GF-D8 (cell line): ENCODE results near the gene RNF115.
"Not testable (repeated sequence)": the region's sequence is repeated elsewhere in the genome, so short reads cannot be mapped to it uniquely, and the experiment has no call there.

Experiments
- DNase-seq: peaks from one replicate; lab custom pipeline; 2025; lab: John Stamatoyannopoulos, UW

Gene RNF115

DNA sequence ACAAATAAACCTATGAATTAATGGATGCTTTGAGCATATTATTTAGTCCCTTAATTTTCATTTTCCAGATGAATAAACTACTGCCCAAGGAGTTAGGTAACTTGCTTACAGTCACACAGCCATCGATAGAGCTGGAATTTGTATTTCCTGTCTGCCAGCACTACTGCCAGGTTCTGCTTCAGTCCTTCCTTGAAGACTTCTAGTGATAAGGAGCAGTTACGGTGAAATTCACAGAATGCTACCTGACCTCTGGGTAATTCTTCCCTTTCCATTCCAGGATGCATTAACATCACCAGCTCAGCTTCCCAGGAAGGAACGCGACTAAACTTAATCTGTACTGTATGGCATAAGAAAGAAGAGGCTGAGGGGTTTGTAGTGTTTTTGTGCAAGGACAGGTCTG, 93.4 kb downstream of the RNF115 start:
- no peak for DNase-seq

DNA sequence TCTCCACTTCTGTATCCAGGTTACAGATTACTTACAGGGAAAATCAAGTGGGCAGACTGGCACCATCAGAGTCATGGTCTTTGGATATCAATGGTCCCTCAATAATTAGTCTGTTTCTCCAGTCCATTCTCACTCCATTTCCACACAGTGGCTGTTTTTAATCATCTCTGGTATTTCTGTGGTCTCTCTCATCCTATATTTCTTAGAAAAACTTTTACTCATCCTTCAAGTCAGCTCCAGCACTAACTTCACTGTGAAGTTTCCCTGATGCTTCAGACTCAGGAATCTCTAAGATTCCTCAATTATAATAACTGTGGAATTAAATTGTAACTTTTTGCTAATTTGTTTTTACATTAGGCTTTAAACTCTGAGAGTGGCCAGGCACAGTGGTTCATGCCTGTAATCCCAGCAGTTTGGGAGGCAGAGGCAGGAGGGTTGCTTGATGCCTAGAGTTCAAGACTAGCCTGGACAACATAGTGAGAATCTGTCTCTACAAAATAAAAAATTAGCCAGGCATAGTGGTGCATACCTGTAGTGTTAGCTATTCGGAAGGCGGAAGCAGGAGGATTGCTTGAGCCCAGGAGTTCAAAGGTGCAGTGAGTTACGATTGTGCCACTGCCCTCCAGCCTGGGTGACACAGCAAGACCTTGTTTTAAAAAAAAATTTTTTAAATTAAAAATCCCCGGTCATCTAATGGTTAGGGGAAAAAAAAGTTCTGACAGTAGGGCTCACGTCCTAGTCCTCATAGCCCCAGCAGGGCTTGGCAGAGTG, 94.0 kb downstream of the RNF115 start:
- DNase-seq: no peak

DNA sequence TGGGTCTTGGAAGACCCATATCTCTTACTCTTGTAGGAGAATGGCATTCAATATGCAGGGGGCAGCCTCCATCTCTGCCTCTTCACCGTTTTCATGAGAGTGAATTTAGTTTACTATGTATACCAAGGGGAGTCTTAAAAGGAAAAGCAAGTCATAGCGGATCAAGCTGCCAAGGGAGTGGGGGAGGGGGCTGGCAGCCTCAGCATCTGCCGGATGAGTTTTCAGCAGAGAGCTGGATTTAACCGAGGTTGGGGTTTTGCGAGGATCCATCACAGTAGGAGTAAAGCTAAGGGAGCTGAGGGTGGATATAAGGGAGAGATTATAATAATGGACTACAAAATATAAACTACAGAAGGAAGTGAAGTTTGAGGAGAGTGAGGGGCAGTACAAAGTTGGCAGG, 94.7 kb downstream of the RNF115 start:
- no peak for DNase-seq

DNA sequence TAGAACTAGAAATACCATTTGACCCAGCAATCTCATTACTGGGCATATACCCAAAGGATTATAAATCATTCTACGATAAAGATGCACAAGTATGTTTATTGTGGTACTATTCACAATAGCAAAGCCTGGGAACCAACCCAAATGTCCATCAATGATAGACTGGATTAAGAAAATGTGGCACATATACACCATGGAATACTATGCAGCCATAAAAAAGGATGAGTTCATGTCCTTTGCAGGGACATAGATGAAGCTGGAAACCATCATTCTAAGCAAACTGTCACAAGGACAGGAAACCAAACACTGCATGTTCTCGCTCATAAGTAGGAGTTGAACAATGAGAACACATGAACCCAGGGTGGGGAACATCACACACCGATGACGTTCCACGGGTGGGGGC, 97.7 kb downstream of the RNF115 start:
- DNase-seq: not testable (repeated sequence)

DNA sequence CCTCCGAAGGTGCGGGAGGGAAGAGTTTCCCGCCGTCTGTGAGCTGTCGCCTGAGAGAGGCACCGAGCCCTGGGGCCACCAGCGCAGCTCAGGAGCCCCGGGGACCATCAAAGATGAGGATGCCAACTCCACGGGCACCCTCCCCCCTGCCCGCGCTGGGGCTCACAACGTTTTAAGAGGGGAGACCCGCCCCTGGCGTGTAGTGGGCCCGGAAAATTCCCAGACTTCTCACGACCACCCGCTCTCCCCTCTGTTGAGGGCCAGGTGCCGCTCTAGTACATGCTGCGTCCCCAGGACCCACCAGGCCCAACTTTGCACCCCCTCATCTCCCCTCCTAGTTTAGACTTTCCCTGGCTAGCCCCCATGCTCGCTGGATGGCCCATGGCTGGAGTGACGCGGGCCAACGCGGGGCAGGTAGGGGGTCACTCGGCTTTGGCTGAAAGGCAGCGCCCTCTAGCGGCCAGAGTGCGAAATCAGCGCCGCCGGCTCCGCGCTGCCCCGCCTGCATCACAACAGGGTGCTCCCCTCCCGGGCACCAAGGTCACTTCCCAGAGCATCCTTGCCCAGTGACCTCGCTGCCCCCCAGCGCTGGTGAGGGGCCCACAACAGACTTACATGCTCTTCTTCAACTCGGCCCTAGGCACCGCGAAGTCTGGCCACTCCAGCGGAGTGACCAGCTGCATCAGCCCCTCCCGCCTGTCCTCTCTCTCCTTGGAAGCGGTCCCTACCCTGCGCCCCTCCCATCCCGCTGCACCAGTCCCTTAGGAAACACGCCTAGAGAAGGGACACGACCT, 102.8 kb downstream of the RNF115 start:
- DNase-seq: no peak

DNA sequence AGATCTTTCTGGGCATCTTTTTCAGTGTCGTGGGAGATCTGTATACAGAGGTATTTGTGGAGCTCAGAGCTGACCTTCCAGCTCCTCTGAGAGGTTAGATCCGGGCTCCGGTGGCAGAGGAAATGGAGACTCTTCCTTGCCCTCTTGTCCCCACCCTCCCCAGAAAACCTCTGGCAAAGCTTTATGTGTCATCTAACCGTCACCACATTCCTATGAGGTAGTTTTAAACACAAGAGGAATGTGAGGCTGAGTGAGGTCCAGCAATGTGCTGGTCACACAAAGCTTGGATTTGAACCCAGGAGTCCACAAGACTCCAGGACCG, 103.4 kb downstream of the RNF115 start:
- DNase-seq: no peak

DNA sequence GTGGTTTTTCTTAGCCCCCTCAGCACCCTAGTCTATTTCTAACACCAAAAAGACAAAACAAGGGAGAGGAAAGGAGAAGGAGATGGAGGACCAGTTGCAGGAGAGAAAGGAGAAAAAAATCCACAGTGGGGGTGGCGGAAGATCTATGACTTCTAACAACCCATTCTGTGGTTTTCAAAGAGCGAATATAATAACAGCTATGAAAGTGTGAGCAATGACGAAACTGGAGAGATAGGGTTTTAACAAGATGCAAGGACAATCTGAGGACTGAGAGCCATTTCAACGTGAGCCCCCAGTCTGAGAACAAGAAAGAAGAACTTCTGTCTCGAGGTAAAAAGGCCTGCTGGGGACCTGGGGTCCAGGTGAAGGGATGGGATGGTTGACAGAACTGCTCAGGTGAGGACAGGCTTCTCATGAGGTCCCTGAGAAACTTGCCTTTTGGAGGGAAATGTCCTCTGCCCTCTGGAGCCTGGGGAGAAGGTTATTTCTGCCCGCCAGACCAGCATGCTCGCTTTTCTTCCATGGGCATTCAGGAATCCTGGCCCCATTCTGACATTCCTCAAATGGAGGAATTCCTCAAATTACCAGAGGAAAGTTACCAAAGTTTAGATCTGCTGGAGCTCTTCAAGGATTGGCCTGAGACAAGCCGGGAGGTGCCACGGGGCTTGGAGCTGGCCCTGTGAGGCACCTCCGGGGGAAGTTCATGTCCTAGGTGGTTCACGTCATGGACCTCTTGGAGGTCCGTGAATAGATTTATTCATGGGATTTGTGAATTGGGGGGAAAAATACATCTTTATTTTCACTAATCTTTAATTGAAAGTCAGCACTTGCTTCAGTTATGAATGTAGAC, 104.4 kb downstream of the RNF115 start, which contains the start of gene CD160:
CD160 (plus strand) TSS at position 270 of the 850 bp plus-strand sequence. CDS start 8,829 bp downstream, outside the sequence.
- no peak for DNase-seq

DNA sequence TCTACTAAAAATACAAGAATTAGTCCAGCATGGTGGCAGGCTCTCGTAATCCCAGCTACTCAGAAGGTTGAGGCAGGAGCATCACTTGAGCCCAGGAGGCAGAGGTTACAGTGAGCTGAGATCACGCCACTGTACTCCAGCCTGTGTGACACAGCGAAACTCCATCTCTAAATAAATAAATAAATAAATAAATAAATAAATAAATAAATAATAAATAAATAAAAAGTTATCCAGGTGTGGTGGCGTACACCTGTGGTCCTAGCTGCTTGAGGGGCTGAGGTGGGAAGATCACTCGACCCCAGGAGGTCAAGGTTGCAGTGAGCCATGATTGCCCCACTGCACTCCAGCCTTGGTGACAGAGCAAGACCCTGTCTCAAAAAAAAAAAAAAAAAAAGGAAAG, 105.4 kb downstream of the RNF115 start:
- not testable (repeated sequence) for DNase-seq

DNA sequence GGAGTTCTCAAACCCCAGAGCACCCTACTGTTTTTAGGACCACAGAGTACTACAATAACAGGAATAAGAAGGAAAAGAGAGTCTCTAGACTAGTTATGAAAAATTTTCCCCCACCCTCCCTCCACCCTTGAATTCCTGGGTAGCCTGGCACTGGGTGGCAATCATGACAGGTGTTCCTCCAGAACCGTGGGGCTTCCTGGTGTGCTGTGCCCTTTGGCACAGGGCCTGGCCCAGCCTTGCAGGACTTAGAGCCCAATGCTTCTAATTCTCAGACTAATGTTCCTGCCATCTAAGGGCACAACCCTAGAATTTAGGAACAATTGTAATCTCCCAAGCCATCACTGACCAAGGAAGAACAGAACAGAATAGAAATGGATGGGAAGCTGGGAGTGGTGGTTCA, 106.1 kb downstream of the RNF115 start:
- no peak for DNase-seq

DNA sequence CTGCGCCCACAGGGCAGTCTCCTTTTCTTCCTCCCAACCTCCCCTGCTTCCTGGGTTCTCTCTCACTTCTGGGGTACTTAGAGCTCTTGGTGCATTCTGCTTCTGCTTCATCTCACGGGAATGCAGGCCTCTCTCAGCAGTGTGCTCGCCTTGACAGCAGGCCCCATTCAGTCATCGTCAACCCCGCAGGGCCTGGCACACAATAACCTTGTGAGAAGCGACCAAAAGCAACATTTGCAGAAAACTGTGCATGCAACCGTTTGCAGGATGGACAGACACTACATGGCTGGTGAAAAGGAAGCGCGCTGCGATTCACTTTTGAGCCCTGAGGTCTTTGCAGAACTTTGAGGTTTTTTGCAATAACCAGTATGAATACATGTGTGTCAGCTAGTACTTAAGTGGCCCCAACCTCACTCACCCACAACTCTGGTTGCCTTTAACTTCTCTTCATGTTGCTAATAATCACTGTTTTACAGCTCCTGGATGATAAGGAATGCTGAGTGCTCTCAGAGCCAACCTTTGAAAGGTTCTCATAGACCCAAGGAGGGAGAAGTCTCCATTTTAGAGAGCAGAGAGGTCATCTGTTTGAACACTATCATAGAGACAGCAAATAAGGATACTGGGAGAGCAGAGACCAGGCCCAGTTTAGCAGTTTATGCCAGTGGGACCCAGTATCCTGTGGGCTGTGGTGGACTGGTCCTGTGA, 107.1 kb downstream of the RNF115 start:
- DNase-seq: no peak

DNA sequence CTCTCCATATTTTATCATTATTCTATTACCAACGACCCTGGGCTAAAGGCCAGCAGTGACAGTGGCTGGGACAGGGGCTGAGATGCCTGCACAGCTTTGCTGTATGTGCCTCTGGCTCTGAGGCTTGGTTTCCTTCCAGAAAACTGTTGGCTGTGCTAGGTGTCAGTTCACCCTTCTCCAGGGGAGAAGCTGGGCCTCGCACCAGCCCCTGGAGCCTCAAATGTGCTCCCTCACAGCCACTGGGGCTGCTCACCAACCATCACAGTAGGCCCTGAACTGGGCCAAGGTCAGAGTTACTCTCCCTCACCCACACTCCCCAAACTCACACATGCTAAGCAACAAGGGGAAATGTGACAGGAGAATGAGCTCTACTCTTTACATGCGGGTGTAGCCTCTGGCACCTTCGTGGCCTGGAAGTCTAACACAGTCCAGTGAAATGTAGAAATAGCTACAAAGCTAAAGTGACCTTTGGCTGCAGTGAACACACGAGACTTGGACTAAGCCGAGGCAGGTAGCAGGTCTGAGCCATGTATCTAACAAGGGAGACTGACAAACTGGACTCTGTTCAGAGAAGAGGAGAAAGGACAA, 109.3 kb downstream of the RNF115 start:
- DNase-seq: no peak

DNA sequence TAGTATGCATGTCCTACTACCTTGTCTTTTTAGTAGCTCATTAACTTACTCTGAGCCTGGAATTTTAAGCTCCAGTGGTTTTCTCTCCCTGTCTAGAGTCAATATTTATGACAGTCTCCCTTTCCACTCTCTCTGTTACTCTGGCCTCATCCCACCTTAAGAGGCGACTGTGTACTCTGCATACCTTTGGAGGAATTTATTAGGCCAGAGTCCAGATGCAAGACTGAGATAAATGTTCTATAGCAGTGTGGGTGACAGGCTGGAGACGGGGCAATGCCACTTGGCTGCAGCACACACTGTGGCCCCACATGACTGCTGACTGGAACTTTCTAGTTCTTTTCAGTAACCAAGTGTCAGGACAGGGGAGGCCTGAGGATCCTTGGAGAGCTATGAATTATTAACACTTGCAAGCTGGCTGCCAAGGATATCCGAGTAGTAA, 112.7 kb downstream of the RNF115 start:
- DNase-seq: no peak

DNA sequence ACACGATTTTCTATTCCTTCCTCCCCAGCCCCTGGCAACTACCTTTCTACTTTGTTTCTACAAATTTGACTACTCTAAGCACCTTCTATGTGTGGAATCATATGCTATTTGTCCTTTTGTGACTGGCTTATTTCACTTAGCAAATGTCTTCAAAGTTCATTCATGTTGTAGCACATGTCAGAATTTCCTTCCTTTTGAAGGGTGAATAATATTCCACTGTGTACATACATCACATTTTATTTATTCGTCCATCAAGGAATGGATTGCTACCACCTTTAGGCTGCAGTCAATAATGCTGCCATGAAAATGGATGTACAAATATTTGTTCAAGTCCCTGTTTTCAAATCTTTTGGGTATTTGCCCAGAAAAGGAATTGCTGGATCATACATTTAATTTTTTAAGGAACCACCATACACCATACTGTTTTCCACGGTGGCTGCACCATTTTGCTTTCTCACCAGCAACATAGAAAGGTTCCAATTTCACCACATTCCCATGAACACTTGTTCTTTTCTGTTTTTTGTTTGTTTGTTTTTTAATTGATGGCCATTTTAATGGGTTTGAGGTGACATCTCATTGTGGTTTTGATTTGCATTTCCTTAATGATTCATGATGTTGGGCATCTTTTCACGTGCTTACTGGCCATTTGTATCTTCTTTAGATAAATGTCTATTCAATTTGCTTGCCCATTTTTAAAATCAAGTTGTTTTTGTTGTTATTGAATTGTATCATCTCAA, 113.4 kb downstream of the RNF115 start:
- no peak for DNase-seq

DNA sequence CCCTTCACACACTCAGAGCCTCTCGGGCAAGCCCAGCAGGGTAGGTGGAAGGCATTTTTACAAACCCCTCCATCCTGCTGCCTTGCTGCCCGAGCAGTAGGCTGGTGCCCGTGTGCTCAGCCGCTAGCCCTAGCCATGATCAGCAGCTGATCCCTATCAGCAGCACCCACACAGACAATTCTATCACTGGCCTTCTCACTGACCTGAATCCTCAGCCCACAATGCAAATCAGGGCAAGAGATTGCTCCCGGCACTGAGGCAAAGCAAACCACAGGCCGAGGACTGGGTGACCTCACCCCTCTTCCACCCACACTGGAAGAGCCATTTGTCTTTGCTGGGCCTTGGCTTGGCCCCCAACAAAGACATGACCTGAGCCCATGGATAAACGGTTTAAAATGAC, 115.8 kb downstream of the RNF115 start:
- DNase-seq: no peak

DNA sequence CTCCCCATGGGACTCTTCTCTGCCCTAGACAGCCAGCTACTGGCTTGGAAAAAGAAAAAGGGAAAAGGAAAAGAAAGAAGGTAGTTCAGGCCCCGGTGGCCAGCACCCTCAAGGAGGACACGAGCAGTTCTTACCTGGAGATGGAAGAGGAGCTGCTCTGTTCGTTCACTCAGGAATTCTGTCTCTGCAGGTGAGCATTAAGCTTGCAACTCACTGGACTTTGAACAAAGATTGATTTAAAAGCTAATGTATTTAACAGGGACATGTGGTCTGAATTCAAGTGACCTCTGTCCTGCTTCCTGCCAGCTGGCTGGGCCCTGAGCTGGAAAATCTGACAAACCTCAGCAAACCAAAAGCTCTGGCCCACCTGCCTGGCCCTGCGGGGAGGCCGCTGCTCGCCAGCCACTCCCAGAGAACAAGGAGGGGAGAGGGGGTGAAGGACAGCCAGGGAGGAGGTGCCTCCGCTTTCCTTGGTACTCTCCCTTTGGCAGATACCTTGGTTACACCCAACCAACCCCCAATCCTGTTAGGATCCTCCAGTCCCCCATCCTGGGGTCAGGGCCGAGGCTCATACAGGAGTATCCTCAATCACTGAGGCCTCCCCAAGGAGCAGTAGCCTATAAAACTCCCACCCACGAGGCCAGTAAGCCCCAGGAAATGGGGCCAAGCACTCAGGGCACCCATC, 116.6 kb downstream of the RNF115 start, which contains the start of gene PDZK1:
PDZK1 (minus strand) TSS at position 186 of the 685 bp plus-strand sequence. CDS start 19,347 bp downstream, outside the sequence.
- no peak for DNase-seq

DNA sequence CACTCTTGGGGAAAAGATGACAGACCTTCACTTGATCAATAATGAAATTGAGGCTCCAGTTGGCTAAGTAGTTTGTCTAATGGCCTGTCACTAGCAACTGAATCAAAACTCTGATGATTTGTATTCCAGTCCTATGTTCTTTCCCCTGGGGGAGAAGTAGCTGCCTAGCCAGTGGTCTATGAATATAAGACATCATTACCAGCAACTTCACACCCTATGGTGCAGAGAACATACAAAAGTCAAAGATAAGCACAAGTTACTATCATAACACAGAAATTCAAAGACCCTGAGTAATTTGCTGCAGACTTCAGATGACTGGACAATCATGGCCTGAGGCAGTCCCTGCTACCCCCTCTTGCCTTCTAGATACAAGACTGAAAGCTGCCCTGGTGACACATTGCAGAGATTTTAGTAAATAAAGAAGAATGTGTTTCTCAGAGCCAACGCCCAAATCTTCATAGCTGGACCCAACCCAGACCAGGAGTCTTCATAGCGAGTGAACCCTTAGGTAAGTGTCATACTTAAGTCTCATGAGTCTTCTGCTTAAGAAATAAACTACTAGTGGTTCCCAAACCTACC, 117.7 kb downstream of the RNF115 start:
- DNase-seq: no peak

DNA sequence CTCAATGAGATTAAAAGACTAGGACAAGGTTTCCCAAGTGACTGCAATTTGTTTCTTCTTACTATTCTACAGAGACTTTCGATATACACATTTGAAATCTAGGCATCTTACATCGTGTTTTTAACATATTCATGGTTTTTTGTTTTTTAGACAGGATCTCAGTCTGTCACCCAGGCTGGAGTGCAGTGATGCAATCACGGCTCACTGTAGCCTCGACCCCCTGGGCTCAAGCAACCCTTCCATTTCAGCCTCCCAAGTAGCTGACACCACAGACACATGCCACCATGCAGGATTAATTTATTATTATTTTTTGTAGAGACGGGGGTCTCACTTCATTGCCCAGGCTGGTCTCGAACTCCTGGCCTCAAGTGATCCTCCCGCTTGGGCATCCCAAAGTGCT, 118.3 kb downstream of the RNF115 start:
- DNase-seq: no peak

DNA sequence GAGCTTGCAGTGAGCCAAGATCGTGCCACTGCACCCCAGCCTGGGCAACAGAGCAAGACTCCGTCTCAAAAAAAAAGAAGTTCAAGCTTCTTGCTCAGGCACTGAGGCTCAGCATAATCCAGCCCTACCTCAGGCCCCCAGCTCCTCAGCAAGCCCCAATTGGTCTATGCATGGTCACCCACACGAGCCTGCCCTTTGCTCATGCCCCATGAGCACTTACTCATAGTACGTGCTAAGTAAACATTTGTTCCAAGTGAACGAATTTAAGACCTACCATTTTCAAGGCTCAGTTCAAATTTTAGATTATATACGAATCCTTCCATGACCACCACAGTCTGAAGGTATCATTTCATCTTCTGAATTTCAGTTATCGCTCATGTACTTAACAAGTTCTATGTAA, 121.1 kb downstream of the RNF115 start:
- DNase-seq: no peak

DNA sequence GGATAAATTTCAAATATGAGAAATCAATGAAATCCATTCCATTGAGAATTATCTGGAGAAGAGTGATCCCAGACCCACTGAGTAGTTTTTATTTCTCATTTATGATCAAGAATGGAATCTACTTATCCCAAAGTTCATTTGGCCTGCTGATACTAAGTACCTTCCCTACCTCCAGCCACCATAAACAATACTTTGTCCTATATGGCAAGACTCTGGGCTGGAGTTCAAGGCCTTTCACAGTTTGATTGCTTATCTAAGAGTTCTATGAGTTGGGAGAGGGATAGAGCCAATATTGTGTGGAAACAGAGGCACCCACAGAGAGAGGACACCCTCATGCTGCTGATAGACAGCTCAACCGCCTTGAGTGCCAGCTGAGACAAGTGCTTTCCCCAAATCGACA, 121.8 kb downstream of the RNF115 start:
- no peak for DNase-seq
